Measurements from ENCODE around the gene CCBE1. TPM values are rescaled to one million over a fixed set of nuclear protein-coding genes. Genes with fewer than 3 reads are reported as not detected.

CCBE1 gene
- total RNA-seq, 1 donor: under 0.01 TPM

- H3K27me3 ChIP-seq (ENCODE audit: insufficient read depth, low read length): no peaks in the 10 kb centered on the region
- H3K4me1 ChIP-seq (ENCODE audit: insufficient read depth, low read length): no peaks in the 10 kb centered on the region
- no peak overlapping the region for H3K4me3 ChIP-seq (ENCODE audit: low read length)
- H3K9me3 ChIP-seq (ENCODE audit: low read depth, low read length): no peaks in the 10 kb centered on the region
Measured at GRCh38 chr18:59554796-59555335, 142.4 kb downstream of the CCBE1 start.

DNA sequence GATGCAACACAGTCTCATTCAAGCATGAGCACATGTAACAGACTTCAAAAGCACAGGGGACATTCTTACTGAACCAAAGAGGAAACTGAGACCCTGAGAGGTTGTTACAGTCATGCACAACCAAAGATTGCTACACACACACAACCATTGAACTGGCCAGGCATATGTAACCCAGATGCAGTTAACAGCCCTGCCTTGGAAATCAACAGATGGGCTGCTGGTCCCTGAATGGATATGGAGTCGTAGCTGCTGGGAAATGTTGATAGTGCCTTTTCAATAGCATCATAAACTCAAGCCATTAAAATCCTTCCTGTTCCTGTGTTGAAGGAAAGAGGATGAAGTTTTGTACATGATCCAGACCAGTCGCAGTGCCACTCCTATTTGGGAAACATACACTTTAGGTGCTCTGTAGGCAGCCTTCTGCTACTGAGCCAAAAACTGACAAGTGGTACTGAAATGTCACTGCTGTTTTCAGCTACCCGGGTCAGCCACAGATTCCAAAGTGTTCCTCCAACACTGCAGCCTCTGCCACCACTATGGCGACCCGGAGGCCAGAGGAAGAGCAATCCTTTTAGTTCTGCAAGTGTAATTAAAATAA lies 143.9 kb downstream of the CCBE1 start:
- no peaks in the 10 kb centered on the region for H3K27me3 ChIP-seq (ENCODE audit: insufficient read depth, low read length)
- H3K4me1 ChIP-seq (ENCODE audit: insufficient read depth, low read length): no peaks in the 10 kb centered on the region
- no peak overlapping the region for H3K4me3 ChIP-seq (ENCODE audit: low read length)
- no peaks in the 10 kb centered on the region for H3K9me3 ChIP-seq (ENCODE audit: low read depth, low read length)

- H3K9me3 ChIP-seq (ENCODE audit: low read depth, low read length): no peaks in the 10 kb centered on the region
- H3K4me1 ChIP-seq (ENCODE audit: insufficient read depth, low read length): no peaks in the 10 kb centered on the region
- H3K4me3 ChIP-seq (ENCODE audit: low read length): no peak overlapping the region
- H3K27me3 ChIP-seq (ENCODE audit: insufficient read depth, low read length): no peaks in the 10 kb centered on the region
Measured at GRCh38 chr18:59551902-59552635, 145.2 kb downstream of the CCBE1 start.

- Histone ChIP-seq H3K4me1 (ENCODE audit: insufficient read depth, low read length) (no peaks in the 10 kb centered on the region), H3K9me3 (ENCODE audit: low read depth, low read length) (no peaks in the 10 kb centered on the region), H3K4me3 (ENCODE audit: low read length) (no peak overlapping the region), H3K27me3 (ENCODE audit: insufficient read depth, low read length) (no peaks in the 10 kb centered on the region)
Measured at GRCh38 chr18:59550174-59550516, 147.1 kb downstream of the CCBE1 start.

DNA sequence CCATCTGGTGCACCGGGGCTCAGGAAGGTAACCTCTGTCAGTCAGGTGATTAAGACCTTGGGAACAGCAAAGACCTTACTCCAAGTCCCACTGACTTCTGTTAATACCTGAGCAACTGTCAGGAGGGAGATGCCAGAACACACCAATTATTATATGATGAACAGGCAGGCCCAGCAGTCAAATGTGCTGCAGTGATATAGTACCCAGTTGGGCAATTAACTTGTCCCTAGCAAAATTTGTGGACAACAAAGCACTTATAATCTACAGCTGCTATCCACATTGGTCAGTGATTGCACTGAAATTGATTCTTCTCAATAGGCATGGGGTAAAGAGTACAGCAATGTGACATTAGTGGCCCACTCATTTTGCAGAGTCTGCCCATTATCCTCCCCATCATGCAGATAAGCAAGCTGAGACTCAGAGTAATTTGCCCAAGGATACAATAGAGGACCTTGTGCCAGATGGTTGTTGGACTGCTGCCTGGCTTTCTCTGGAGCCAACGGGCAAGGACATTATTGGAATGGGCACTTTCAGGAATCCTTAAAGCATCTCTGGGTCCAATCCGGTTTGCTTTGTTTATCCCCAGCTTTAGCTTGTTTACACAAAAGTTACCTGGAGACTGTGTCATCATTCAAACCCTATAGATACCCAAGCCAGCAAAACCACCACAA lies 147.6 kb downstream of the CCBE1 start:
- H3K4me3 ChIP-seq (ENCODE audit: low read length): no peak overlapping the region
- H3K9me3 ChIP-seq (ENCODE audit: low read depth, low read length): no peaks in the 10 kb centered on the region
- H3K27me3 ChIP-seq (ENCODE audit: insufficient read depth, low read length): no peaks in the 10 kb centered on the region
- H3K4me1 ChIP-seq (ENCODE audit: insufficient read depth, low read length): no peaks in the 10 kb centered on the region

DNA sequence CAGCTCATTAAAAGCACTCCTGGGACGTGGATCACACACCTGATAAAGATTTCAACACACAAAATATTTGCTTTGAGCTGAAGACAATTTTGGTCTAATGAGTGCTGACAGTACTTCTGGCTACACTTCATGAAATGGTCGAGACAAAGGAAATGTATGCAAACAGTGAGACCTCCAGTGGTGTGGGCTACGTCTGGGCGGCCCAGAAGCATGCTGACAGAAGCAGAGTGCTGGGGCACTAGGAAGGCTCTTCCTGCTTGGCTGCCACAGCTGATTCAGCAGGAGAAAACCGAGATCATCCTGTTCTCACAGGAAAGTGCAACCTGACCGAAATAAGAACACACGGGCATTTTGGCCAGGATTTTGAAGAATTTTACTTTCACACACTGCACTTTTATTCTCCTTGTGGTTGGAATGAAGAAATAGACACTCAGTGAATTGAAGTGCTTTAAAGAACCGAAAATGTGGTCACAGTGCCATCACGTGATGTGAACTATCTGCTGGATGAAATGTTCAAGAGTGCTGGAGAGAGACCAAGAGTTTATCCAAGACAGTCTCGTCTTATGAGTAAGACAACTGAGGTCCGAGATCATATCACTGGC lies 149.5 kb downstream of the CCBE1 start:
- Histone ChIP-seq H3K4me1 (ENCODE audit: insufficient read depth, low read length) (no peaks in the 10 kb centered on the region), H3K9me3 (ENCODE audit: low read depth, low read length) (no peaks in the 10 kb centered on the region), H3K27me3 (ENCODE audit: insufficient read depth, low read length) (no peaks in the 10 kb centered on the region), H3K4me3 (ENCODE audit: low read length) (no peak overlapping the region)

DNA sequence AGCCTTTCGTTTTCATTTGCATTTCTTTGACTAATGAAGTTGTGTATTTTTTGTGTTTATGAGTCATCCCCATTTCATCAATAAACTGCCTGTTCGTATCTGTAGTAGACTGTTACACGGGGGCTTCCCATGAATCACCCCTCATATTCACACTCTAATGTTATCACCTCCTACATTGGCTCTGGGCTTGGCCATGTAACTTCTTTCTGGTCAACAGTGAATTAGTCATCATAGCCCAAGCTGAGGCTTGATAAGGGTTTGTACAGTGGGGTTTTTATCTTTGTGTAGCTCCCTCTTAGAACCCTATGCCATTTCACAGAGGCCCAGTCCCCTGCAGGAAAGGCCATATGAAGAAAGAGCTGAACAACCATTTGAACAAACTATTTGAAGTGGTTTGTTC lies 151.0 kb downstream of the CCBE1 start:
- no peaks in the 10 kb centered on the region for H3K9me3 ChIP-seq (ENCODE audit: low read depth, low read length)
- H3K27me3 ChIP-seq (ENCODE audit: insufficient read depth, low read length): no peaks in the 10 kb centered on the region
- no peaks in the 10 kb centered on the region for H3K4me1 ChIP-seq (ENCODE audit: insufficient read depth, low read length)
- no peak overlapping the region for H3K4me3 ChIP-seq (ENCODE audit: low read length)

- no peak overlapping the region for H3K4me3 ChIP-seq (ENCODE audit: low read length)
Measured at GRCh38 chr18:59540780-59541179, 156.4 kb downstream of the CCBE1 start.

GRCh38 chr18:59540346-59540745 lies 156.9 kb downstream of the CCBE1 start:
- Histone ChIP-seq H3K27me3 (ENCODE audit: insufficient read depth, low read length) (no peaks in the 10 kb centered on the region), H3K4me3 (ENCODE audit: low read length) (no peak overlapping the region), H3K4me1 (ENCODE audit: insufficient read depth, low read length) (no peaks in the 10 kb centered on the region)

More at GRCh38 chr18:59540780-59541179, 156.4 kb downstream of the CCBE1 start:
- Histone ChIP-seq H3K27me3 (ENCODE audit: insufficient read depth, low read length) (no peaks in the 10 kb centered on the region), H3K4me1 (ENCODE audit: insufficient read depth, low read length) (no peaks in the 10 kb centered on the region), H3K9me3 (ENCODE audit: low read depth, low read length) (no peaks in the 10 kb centered on the region)

DNA sequence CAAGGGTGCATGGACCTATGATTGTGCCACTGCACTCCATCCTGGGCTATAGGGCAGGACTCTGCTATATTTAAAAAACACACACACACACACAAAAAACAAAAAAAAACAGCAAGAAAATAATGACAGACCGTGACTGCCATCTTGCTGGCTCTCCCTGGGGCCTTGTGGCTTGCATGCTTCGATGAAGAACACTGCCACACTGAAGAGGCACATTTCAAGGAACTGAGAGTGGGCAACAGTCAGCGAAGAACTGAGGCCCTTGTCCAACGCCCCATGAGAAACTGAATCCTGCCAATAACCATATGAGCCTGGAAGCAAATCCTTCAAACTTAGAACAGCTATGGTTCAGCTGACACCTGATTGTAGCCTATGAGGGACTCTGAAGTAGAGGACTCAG lies 158.1 kb downstream of the CCBE1 start:
- Histone ChIP-seq H3K4me3 (ENCODE audit: low read length) (no peak overlapping the region), H3K27me3 (ENCODE audit: insufficient read depth, low read length) (peaks cover 5% of the 10 kb centered on the region), H3K9me3 (ENCODE audit: low read depth, low read length) (no peaks in the 10 kb centered on the region), H3K4me1 (ENCODE audit: insufficient read depth, low read length) (no peaks in the 10 kb centered on the region)

More at GRCh38 chr18:59540346-59540745, 156.9 kb downstream of the CCBE1 start:
- no peaks in the 10 kb centered on the region for H3K9me3 ChIP-seq (ENCODE audit: low read depth, low read length)

GRCh38 chr18:59537579-59537978 lies 159.6 kb downstream of the CCBE1 start:
- H3K4me3 ChIP-seq (ENCODE audit: low read length): no peak overlapping the region
- H3K9me3 ChIP-seq (ENCODE audit: low read depth, low read length): no peaks in the 10 kb centered on the region
- no peaks in the 10 kb centered on the region for H3K4me1 ChIP-seq (ENCODE audit: insufficient read depth, low read length)
- H3K27me3 ChIP-seq (ENCODE audit: insufficient read depth, low read length): peaks cover 5% of the 10 kb centered on the region

- no peaks in the 10 kb centered on the region for H3K4me1 ChIP-seq (ENCODE audit: insufficient read depth, low read length)
- H3K4me3 ChIP-seq (ENCODE audit: low read length): no peak overlapping the region
- peaks cover 5% of the 10 kb centered on the region for H3K27me3 ChIP-seq (ENCODE audit: insufficient read depth, low read length)
- H3K9me3 ChIP-seq (ENCODE audit: low read depth, low read length): no peaks in the 10 kb centered on the region
Measured at GRCh38 chr18:59536166-59536565, 161.1 kb downstream of the CCBE1 start.

GRCh38 chr18:59535055-59535454 lies 162.2 kb downstream of the CCBE1 start:
- peaks cover 5% of the 10 kb centered on the region for H3K27me3 ChIP-seq (ENCODE audit: insufficient read depth, low read length)
- H3K9me3 ChIP-seq (ENCODE audit: low read depth, low read length): no peaks in the 10 kb centered on the region
- H3K4me3 ChIP-seq (ENCODE audit: low read length): no peak overlapping the region
- no peaks in the 10 kb centered on the region for H3K4me1 ChIP-seq (ENCODE audit: insufficient read depth, low read length)

- Histone ChIP-seq H3K4me3 (ENCODE audit: low read length) (no peak overlapping the region), H3K27me3 (ENCODE audit: insufficient read depth, low read length) (no peaks in the 10 kb centered on the region), H3K9me3 (ENCODE audit: low read depth, low read length) (no peaks in the 10 kb centered on the region), H3K4me1 (ENCODE audit: insufficient read depth, low read length) (no peaks in the 10 kb centered on the region)
Measured at GRCh38 chr18:59528866-59529265, 168.4 kb downstream of the CCBE1 start.

All from mononuclear cell (primary cell).